Pancreas (tissue), 10 donors: Measurements from ENCODE around the gene AOPEP. TPM values are rescaled to one million over a fixed set of nuclear protein-coding genes. Genes with fewer than 3 reads are reported as not detected.

ENCODE experiments used
- ATAC-seq, 4 donors: fragments of 200-7000 bp; cut with Tn5 transposase; one replicate each; pipeline versions ENCODE4 v1.8.0 to v1.9.1; 2020; ENCODE audit warnings: mild to moderate bottlenecking in 4 of 4, moderate library complexity in 4 of 4
- DNase-seq, 6 donors: peaks; one replicate each; pipeline ENCODE4 v3.0.0-alpha.2; 2020
- FAIRE-seq: peaks from 2 replicates; lab custom pipeline; 2012; peaks lifted over from hg19 to GRCh38; lab: Jason Lieb, UNC
- H3K27ac ChIP-seq, 4 donors: fragments of 200-600 bp; sonication (generic); 1 replicate in 3 of 4; 2 replicates in 1 of 4; pipeline versions ENCODE4 v1.5.0 to v1.8.0; 2020
- H3K27me3 ChIP-seq, 4 donors: fragments of 200-600 bp; one replicate each; pipeline ENCODE4 v1.8.0; 2021
- H3K36me3 ChIP-seq, 3 donors: fragments of 200-600 bp; sonication (generic) in 1 of 3; one replicate each; pipeline versions ENCODE4 v1.5.0 to v1.8.0; 2020 to 2021
- H3K4me1 ChIP-seq, 3 donors: fragments of 200-600 bp; one replicate each; pipeline ENCODE4 v1.8.0; 2021
- H3K4me3 ChIP-seq, 4 donors: fragments of 200-600 bp; sonication (generic) in 2 of 4; one replicate each; pipeline versions ENCODE4 v1.5.0 to v1.8.0; 2020 to 2021
- H3K9me3 ChIP-seq, 4 donors: fragments of 200-600 bp; one replicate each; pipeline ENCODE4 v1.8.0; 2021
- WGBS, 2 donors: extraction: QIAGEN DNeasy Blood & Tissue Kit; methylation state at CpG; one replicate each; pipeline ENCODE4 v1.1.7; 2013; 5-methylcytosine and 5-hydroxymethylcytosine counted together
- intact Hi-C, 3 donors: fragments of 100-400 bp; cut with DNase I; formaldehyde crosslinking; loops; one replicate each; pipeline versions ENCODE4 v1.11.1 to v1.14.2; 2022
- polyA plus RNA-seq, 2 donors: library from polyadenylated mRNA; stranded (reverse); fragments of 200-250 nt; gene quantifications; one replicate each; pipeline ENCODE4 v1.2.3, GENCODE V29; 2013
- total RNA-seq, 6 donors: library from RNA; stranded (reverse); fragmentation: NEBNext Ultra II Directional in 4 of 6; extraction: Animal tissue kit (Norgen Biotek cat#: 25700) in 4 of 6; gene quantifications; one replicate each; pipeline versions ENCODE4 v1.2.1 to v1.2.4, GENCODE V29; 2021 to 2023
- TF ChIP-seq, protein P1 (sequence below), 4 donors: fragments of 200-600 bp; sonication (generic) in 3 of 4; IDR thresholded peaks; one replicate each; pipeline versions ENCODE4 v1.5.0 to v1.8.0; 2021; ENCODE audit warnings: antibody characterized with exemption in 4 of 4
- donor health status: healthy with polysubstance abuse.
- donor health status: DM: no; HTN: no; CAD: no; lungs with moderate emphysema.
- donor health status: DM: no; HTN: no; CAD: no.
- donor health status: control.
- donor health status: control.
- donor health status: Bipolar disorder and iron deficiency.
- donor health status: DM: yes; HTN: yes; CAD: no.
- donor health status: DM: no; HTN: no; CAD: no.
- donor health status: DM: no; HTN: no; CAD: no.
- donor health status: DM: yes; HTN: yes; CAD: no.

AOPEP gene
- total and polyA plus RNA-seq, 8 donors = 50.5 to 140 (median 76.7) TPM

GRCh38 chr9:94855903-94856302 lies 129.4 kb downstream of the AOPEP start:
- intact Hi-C loops = no loop called here
- 91% methylated on average over 5 of the region's 5 CpGs for WGBS, 2 donors
- Histone ChIP-seq H3K4me1 (peaks cover 0 to 4% (median 0%) of the 10 kb centered on the region in 3 donors), H3K27me3 (no peaks in the 10 kb centered on the region), H3K9me3 (no peaks in the 10 kb centered on the region), H3K27ac (no peak overlapping the region), H3K4me3 (no peak overlapping the region), H3K36me3 (no peaks in the 10 kb centered on the region)
- ATAC-seq (no peak), DNase-seq (no peak), FAIRE-seq (no peak)
- TF ChIP-seq, protein P1, sequence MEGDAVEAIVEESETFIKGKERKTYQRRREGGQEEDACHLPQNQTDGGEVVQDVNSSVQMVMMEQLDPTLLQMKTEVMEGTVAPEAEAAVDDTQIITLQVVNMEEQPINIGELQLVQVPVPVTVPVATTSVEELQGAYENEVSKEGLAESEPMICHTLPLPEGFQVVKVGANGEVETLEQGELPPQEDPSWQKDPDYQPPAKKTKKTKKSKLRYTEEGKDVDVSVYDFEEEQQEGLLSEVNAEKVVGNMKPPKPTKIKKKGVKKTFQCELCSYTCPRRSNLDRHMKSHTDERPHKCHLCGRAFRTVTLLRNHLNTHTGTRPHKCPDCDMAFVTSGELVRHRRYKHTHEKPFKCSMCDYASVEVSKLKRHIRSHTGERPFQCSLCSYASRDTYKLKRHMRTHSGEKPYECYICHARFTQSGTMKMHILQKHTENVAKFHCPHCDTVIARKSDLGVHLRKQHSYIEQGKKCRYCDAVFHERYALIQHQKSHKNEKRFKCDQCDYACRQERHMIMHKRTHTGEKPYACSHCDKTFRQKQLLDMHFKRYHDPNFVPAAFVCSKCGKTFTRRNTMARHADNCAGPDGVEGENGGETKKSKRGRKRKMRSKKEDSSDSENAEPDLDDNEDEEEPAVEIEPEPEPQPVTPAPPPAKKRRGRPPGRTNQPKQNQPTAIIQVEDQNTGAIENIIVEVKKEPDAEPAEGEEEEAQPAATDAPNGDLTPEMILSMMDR (IDR thresholded peaks at IDR 0.05) = no peak

DNA sequence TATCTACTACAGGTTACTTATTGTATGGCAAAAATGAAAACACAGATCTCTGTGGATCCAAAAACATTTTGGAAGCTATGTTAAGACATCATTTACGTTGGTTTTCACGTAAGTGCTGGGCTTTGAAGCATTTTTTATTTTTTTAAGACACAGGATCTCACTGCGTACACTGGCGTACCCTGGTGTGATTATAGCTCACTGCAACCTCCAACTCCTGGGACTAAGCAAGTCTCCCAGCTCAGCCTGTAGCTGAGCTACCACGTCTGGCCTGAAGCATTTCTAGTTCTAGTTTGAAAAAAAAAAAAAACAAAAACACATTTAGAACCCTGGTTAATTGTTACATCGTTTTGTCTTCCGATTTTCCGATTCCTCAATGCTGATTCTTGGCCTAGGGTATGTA lies 131.3 kb downstream of the AOPEP start:
- Histone ChIP-seq H3K4me1 (peaks cover 0 to 4% (median 0%) of the 10 kb centered on the region in 3 donors), H3K27ac (no peak overlapping the region), H3K4me3 (no peak overlapping the region), H3K36me3 (no peaks in the 10 kb centered on the region), H3K27me3 (no peaks in the 10 kb centered on the region), H3K9me3 (no peaks in the 10 kb centered on the region)
- intact Hi-C loops = no loop called here
- TF ChIP-seq, protein P1 (IDR thresholded peaks at IDR 0.05) = no peak
- DNase-seq = no peak
- 96 to 98% methylated on average over 8 of the region's 8 CpGs for WGBS, 2 donors
- ATAC-seq = no peak
- no peak for FAIRE-seq

DNA sequence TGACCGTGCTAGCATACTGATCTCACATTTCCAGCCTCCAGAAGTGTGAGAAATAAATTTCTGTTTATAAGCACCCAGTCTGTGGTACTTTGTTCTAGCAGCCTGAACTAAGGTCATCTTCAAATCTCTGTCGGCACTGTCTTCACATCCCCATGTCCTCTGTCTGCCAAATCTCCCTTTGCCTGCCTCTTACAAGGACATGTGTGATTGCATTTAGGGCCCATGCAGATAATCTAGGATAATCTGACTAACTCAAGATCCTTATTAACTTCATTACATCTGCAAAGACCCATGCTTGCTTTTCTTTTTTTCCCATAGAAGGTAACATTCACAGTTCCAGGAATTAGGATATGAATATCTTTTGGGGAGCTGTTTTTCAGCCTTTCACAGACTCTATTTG lies 132.7 kb downstream of the AOPEP start:
- H3K27ac ChIP-seq = no peak overlapping the region
- ATAC-seq = no peak
- H3K9me3 ChIP-seq = no peaks in the 10 kb centered on the region
- intact Hi-C loops = no loop called here
- H3K27me3 ChIP-seq = no peaks in the 10 kb centered on the region
- TF ChIP-seq, protein P1 (IDR thresholded peaks at IDR 0.05) = no peak
- WGBS, 2 donors = 92 to 98% methylated on average over 2 of the region's 2 CpGs
- FAIRE-seq = no peak
- H3K4me3 ChIP-seq = no peak overlapping the region
- H3K36me3 ChIP-seq = no peaks in the 10 kb centered on the region
- H3K4me1 ChIP-seq = no peaks in the 10 kb centered on the region
- no peak for DNase-seq

GRCh38 chr9:94859891-94860290 lies 133.4 kb downstream of the AOPEP start:
- FAIRE-seq (no peak), DNase-seq (no peak), ATAC-seq (no peak)
- TF ChIP-seq, protein P1 (IDR thresholded peaks at IDR 0.05) = no peak
- H3K4me1 ChIP-seq = peaks cover 0 to 1% (median 0%) of the 10 kb centered on the region in 3 donors
- no peaks in the 10 kb centered on the region for H3K9me3 ChIP-seq
- H3K4me3 ChIP-seq = no peak overlapping the region
- intact Hi-C loops = no loop called here
- WGBS, 2 donors = 92 to 93% methylated on average over 6 of the region's 6 CpGs
- no peaks in the 10 kb centered on the region for H3K27me3 ChIP-seq
- H3K36me3 ChIP-seq = no peaks in the 10 kb centered on the region
- H3K27ac ChIP-seq = no peak overlapping the region

DNA sequence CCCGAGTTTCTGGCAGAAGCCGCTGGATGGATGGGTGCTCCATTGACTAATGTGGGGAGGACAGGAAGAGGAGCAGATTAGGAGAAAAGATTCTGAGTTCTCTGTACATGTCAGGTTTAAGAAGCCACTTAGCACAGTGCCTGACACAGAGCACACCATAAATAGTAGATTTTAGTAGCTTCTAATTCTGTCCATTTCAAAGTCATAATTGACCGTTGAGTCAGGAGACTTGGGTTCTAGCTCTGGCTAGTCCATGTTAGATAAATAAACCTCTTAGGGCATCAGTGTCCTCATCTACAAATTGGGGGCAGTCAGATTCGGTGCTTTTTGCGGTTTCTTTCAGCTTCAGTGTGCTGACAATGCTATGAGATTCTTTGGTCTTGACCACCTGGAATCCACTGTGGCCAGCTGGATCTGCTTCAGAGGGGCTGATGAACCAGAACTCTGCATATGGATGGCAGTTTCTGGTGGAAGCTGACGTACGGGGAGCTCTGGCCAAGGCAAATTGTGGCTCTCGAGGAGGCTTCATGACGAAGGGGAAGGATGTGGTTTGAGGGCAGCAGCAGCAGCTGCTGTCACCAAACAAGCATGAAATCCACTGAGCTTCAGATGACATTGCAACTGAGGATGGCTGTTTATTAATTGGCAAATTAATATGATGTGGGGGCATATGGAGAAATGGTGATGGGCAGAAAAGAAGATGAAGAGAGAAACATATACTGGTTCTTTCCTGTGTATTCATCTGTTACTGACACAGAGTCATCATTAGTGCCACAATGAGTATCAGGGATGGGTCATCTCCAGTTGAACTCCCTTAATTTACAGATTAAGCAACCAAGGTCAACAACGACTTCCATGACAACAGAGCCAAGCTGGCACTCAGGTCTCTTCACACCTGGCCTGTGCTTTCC lies 134.4 kb downstream of the AOPEP start:
- peak overlapping the region in 2 of 4 donors; percentile 30 for H3K27ac ChIP-seq
- H3K36me3 ChIP-seq = no peaks in the 10 kb centered on the region
- H3K9me3 ChIP-seq = no peaks in the 10 kb centered on the region
- DNase-seq (no peak), ATAC-seq (peak in 3 of 4 donors; percentile 40 to 65 (median 64)), FAIRE-seq (no peak)
- intact Hi-C loops = no loop called here
- TF ChIP-seq, protein P1 (IDR thresholded peaks at IDR 0.05) = no peak
- no peak overlapping the region for H3K4me3 ChIP-seq
- H3K27me3 ChIP-seq = no peaks in the 10 kb centered on the region
- WGBS, 2 donors = 82 to 86% methylated on average over 10 of the region's 10 CpGs
- H3K4me1 ChIP-seq = peaks cover 0 to 7% (median 0%) of the 10 kb centered on the region in 3 donors
